Astrocyte of the spinal cord (primary cell): ENCODE results near the gene HS3ST3A1.
A peak's percentile ranks its signal among the peaks of the same experiment; 100 is the strongest.

Source experiments
- DNase-seq: peaks from one replicate; pipeline ENCODE4 v3.0.0; 2011; ENCODE audit warnings: low read depth, low spot score
- H3K4me3 ChIP-seq: 2 replicates; pipeline ENCODE4 v1.5.1; 2011; ENCODE audit warnings: low read depth, mild to moderate bottlenecking, low read length, moderate library complexity
- CTCF ChIP-seq: IDR thresholded peaks from 2 replicates; pipeline ENCODE4 v1.5.1; 2012; ENCODE audit warnings: low read depth, mild to moderate bottlenecking, low read length, inconsistent platforms
- in situ Hi-C: cut with HindIII; loops from 2 replicates; pipeline ENCODE4 v1.10.0; 2017; ENCODE audit warnings: low sequenced_read_pairs

The HS3ST3A1 gene

GRCh38 chr17:13600475-13601321 is 1.0 kb downstream of the HS3ST3A1 start:
- in situ Hi-C loops: no loop called here
- TF ChIP-seq CTCF: no peak
- H3K4me3 ChIP-seq: peak overlapping the region; percentile 86
- DNase-seq: peak; percentile 21

GRCh38 chr17:13599864-13600263 is 1.9 kb downstream of the HS3ST3A1 start:
- H3K4me3 ChIP-seq: peak overlapping the region; percentile 86
- no peak for TF ChIP-seq CTCF
- in situ Hi-C loops: no loop called here
- DNase-seq: peak; percentile 52

GRCh38 chr17:13599168-13599577 is 2.6 kb downstream of the HS3ST3A1 start:
- peak overlapping the region; percentile 86 for H3K4me3 ChIP-seq
- DNase-seq: peak; percentile 35
- in situ Hi-C loops: no loop called here
- TF ChIP-seq CTCF: no peak

GRCh38 chr17:13598353-13599167 is 3.2 kb downstream of the HS3ST3A1 start:
- in situ Hi-C loops: no loop called here
- no peak for TF ChIP-seq CTCF
- peak overlapping the region; percentile 86 for H3K4me3 ChIP-seq
- DNase-seq: peak; percentile 56

- peak overlapping the region; percentile 86 for H3K4me3 ChIP-seq
- in situ Hi-C loops: no loop called here
- peak; percentile 78 for DNase-seq
- TF ChIP-seq CTCF: peak; percentile 63
Observed at GRCh38 chr17:13597723-13598347, 3.9 kb downstream of the HS3ST3A1 start.

- no peak for TF ChIP-seq CTCF
- DNase-seq: peak; percentile 14
- H3K4me3 ChIP-seq: peak overlapping the region; percentile 0
- in situ Hi-C loops: no loop called here
Observed at GRCh38 chr17:13596241-13596923, 5.3 kb downstream of the HS3ST3A1 start.
